Fibroblast of lung (primary cell): ENCODE data around the gene MS4A4E. TPM values are rescaled to one million over a fixed set of nuclear protein-coding genes. Genes with fewer than 3 reads are reported as not detected.
A peak's percentile ranks its signal among the peaks of the same experiment; 100 is the strongest.
"Not testable (repeated sequence)": the region's sequence is repeated elsewhere in the genome, so short reads cannot be mapped to it uniquely, and the experiment has no call there.

ENCODE experiments used
- DNase-seq, 2 donors: peaks; one replicate each; pipeline versions ENCODE4 v3.0.0 to v3.0.0-alpha.2; 2010; ENCODE audit warnings: low read depth in 2 of 2
- H2AFZ ChIP-seq: 2 replicates; pipeline ENCODE4 v1.5.1; 2012; ENCODE audit warnings: low read length, control low read depth, inconsistent platforms
- H3K27ac ChIP-seq: 2 replicates; pipeline ENCODE4 v1.5.1; 2011; ENCODE audit warnings: low read length, control low read depth; ENCODE audit not compliant: insufficient read depth
- H3K27me3 ChIP-seq: 2 replicates; pipeline ENCODE4 v1.5.1; 2011; ENCODE audit warnings: mild to moderate bottlenecking, low read length; ENCODE audit not compliant: control insufficient read depth, insufficient read depth
- H3K36me3 ChIP-seq: 2 replicates; pipeline ENCODE4 v1.5.1; 2011; ENCODE audit warnings: low read length; ENCODE audit not compliant: control insufficient read depth, insufficient read depth
- H3K4me1 ChIP-seq: 2 replicates; pipeline ENCODE4 v1.5.1; 2011; ENCODE audit warnings: low read length; ENCODE audit not compliant: control insufficient read depth, insufficient read depth; ENCODE audit errors: extremely low read depth
- H3K4me2 ChIP-seq: 2 replicates; pipeline ENCODE4 v1.5.1; 2011; ENCODE audit warnings: low read length, control low read depth; ENCODE audit not compliant: insufficient read depth; ENCODE audit errors: extremely low read depth
- H3K4me3 ChIP-seq, 4 experiments: fragments of 200-600 bp in 1 of 4; sonication (generic) in 1 of 4; replicated peaks in 1 of 4; 2 replicates each; pipeline ENCODE4 v1.5.1; 2011 to 2016; ENCODE audit warnings: low read length in 4 of 4, low read depth in 3 of 4, mild to moderate bottlenecking in 3 of 4, control low read depth in 2 of 4, inconsistent platforms in 1 of 4, mixed read lengths in 1 of 4; ENCODE audit not compliant: insufficient read depth in 1 of 4; ENCODE audit errors: control extremely low read depth in 1 of 4
- H3K79me2 ChIP-seq: 2 replicates; pipeline ENCODE4 v1.5.1; 2012; ENCODE audit warnings: mild to moderate bottlenecking, low read length, inconsistent platforms; ENCODE audit not compliant: control insufficient read depth, insufficient read depth
- H3K9ac ChIP-seq: 2 replicates; pipeline ENCODE4 v1.5.1; 2011; ENCODE audit warnings: mild to moderate bottlenecking, low read length, control low read depth; ENCODE audit not compliant: insufficient read depth
- H3K9me3 ChIP-seq: 2 replicates; pipeline ENCODE4 v1.5.1; 2012; ENCODE audit warnings: low read depth, low read length; ENCODE audit not compliant: control insufficient read depth, insufficient read depth
- H4K20me1 ChIP-seq: 2 replicates; pipeline ENCODE4 v1.5.1; 2011; ENCODE audit warnings: low read length; ENCODE audit not compliant: control insufficient read depth, insufficient read depth; ENCODE audit errors: extremely low read depth
- EZH2 ChIP-seq: IDR thresholded peaks from 2 replicates; pipeline ENCODE4 v1.5.1; 2012; ENCODE audit warnings: low read length, control low read depth, mild to moderate bottlenecking; ENCODE audit errors: missing control alignments
- polyA plus RNA-seq, 2 donors: library from polyadenylated mRNA; depleted of rRNA in 1 of 2; stranded (reverse) in 1 of 2; unstranded in 1 of 2; fragments of >200 nt; gene quantifications; 2 replicates each; pipeline ENCODE4 v1.2.1, GENCODE V29; 2011 to 2012; ENCODE audit warnings: missing spikeins in 1 of 2
- total RNA-seq: library from RNA; depleted of rRNA; stranded (reverse); fragments of >200 nt; gene quantifications from 2 replicates; pipeline ENCODE4 v1.2.1, GENCODE V29; 2014
- TF ChIP-seq, protein P1 (sequence below), 2 donors: IDR thresholded peaks in 1 of 2; conservative IDR thresholded peaks in 1 of 2; 1 replicate in 1 of 2; 2 replicates in 1 of 2; pipeline ENCODE4 v1.5.1; 2011 to 2012; ENCODE audit warnings: low read length in 2 of 2, control low read depth in 1 of 2, inconsistent platforms in 1 of 2, low read depth in 1 of 2, mild to moderate bottlenecking in 1 of 2

MS4A4E gene
- total and polyA plus RNA-seq, 2 donors (not counting 1 experiment from before 2014, with no cell fraction given) = not detected

DNA sequence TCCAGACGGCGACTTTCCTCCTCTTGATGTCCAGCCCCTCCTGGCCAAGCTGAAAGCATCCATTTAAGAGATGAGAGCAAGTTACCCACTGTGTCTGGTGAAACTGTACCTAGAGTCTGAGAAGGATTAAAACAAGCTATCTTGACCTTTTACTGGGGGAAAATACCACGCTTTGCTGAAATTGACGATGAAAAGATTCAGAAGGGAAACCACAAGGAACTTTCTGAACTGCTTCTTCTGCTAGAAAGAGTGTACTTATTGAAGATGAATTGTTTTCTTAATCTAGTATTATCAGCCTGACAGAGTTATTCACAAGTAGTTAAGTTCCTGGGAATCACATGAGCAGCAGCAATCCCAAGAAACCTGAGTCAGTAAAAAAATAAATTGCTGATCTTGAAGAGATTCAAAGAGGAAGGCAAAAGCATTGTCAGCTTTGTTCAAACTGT lies 47.0 kb downstream of the MS4A4E start:
- Histone ChIP-seq H3K4me3 (no peak overlapping the region), H3K9me3 (no peaks in the 10 kb centered on the region), H3K4me1 (no peaks in the 10 kb centered on the region), H3K36me3 (no peaks in the 10 kb centered on the region), H3K79me2 (no peaks in the 10 kb centered on the region), H4K20me1 (no peaks in the 10 kb centered on the region), H3K27me3 (no peaks in the 10 kb centered on the region), H3K4me2 (no peak overlapping the region), H3K27ac (no peak overlapping the region), H3K9ac (no peak overlapping the region), H2AFZ (no peak overlapping the region)
- TF ChIP-seq, protein P1, sequence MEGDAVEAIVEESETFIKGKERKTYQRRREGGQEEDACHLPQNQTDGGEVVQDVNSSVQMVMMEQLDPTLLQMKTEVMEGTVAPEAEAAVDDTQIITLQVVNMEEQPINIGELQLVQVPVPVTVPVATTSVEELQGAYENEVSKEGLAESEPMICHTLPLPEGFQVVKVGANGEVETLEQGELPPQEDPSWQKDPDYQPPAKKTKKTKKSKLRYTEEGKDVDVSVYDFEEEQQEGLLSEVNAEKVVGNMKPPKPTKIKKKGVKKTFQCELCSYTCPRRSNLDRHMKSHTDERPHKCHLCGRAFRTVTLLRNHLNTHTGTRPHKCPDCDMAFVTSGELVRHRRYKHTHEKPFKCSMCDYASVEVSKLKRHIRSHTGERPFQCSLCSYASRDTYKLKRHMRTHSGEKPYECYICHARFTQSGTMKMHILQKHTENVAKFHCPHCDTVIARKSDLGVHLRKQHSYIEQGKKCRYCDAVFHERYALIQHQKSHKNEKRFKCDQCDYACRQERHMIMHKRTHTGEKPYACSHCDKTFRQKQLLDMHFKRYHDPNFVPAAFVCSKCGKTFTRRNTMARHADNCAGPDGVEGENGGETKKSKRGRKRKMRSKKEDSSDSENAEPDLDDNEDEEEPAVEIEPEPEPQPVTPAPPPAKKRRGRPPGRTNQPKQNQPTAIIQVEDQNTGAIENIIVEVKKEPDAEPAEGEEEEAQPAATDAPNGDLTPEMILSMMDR (conservative IDR thresholded peaks at IDR 0.05 in 1 of 2, IDR thresholded peaks at IDR 0.05 in 1 of 2; ENCODE audit: low read depth in 1 of 2, low read length in 2 of 2) = no peak
- no peak for TF ChIP-seq EZH2
- DNase-seq = no peak

DNA sequence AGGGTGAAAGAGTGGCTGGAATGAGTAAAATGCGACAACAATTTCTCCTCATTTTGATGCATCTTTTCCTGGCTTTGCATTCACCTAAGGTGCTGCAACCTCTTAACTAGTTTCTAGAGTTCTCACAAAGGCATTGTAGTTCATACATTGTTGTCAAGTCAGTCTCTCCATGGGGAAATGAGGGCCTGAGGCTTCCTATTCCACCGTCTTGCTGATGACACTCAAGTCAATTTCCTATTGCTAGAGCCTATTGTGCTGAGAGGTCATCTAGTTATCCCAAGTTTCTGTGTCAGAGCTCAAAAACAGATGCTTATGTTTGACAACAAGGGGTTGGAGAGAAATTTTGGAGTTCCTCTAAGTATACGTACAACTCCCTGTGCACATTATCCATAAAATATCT lies 48.4 kb downstream of the MS4A4E start:
- TF ChIP-seq EZH2 = no peak
- no peaks in the 10 kb centered on the region for H3K27me3 ChIP-seq
- no peaks in the 10 kb centered on the region for H3K4me1 ChIP-seq
- H3K4me2 ChIP-seq = no peak overlapping the region
- H3K27ac ChIP-seq = no peak overlapping the region
- no peak overlapping the region for H2AFZ ChIP-seq
- H3K9ac ChIP-seq = no peak overlapping the region
- H3K4me3 ChIP-seq = no peak overlapping the region
- no peaks in the 10 kb centered on the region for H3K79me2 ChIP-seq
- no peaks in the 10 kb centered on the region for H4K20me1 ChIP-seq
- no peaks in the 10 kb centered on the region for H3K36me3 ChIP-seq
- DNase-seq = no peak
- H3K9me3 ChIP-seq = no peaks in the 10 kb centered on the region

DNA sequence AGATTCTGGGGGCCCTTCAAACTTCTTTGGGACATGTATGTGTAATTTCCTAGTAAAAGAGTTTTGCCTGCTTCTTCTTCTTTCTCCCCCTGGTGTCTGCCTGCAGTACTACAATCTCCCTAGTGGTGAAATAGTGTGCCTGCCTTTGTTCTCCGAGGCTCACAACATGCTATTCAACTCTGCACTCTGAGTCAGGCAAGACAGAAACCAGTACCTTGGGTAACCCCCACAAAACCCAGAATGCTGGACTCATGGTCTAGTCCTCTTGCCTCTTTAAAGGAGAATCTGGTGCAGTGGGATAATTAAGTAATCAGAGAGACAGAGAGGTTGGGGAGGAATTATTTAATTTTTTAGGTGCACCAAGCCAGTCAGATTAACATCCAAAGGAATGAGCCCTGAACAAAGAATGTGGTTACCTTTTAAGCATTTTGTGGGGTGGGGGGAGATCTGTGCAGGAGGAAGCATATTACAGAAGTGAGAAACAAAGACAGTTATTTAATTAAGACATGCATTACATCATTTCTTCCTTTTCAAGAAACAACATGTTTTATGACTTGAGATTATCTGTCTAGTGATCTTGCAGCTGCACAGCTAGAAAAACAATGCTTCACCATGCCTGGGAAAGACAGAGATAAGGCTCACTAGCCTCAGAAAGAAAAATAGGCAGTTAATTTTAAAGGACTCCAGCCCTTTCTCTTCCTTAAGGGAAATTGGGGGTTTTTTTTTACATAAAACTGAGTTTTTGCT lies 49.1 kb downstream of the MS4A4E start:
- Histone ChIP-seq H3K27me3 (no peaks in the 10 kb centered on the region), H3K4me3 (no peak overlapping the region), H3K4me1 (no peaks in the 10 kb centered on the region), H4K20me1 (no peaks in the 10 kb centered on the region), H3K36me3 (no peaks in the 10 kb centered on the region), H2AFZ (no peak overlapping the region), H3K27ac (no peak overlapping the region), H3K4me2 (no peak overlapping the region), H3K79me2 (no peaks in the 10 kb centered on the region), H3K9ac (no peak overlapping the region), H3K9me3 (no peaks in the 10 kb centered on the region)
- DNase-seq = peak; percentile 6 to 11
- TF ChIP-seq, protein P1 (conservative IDR thresholded peaks at IDR 0.05 in 1 of 2, IDR thresholded peaks at IDR 0.05 in 1 of 2; ENCODE audit: low read depth in 1 of 2, low read length in 2 of 2) = peak; percentile 66 to 89
- no peak for TF ChIP-seq EZH2

DNA sequence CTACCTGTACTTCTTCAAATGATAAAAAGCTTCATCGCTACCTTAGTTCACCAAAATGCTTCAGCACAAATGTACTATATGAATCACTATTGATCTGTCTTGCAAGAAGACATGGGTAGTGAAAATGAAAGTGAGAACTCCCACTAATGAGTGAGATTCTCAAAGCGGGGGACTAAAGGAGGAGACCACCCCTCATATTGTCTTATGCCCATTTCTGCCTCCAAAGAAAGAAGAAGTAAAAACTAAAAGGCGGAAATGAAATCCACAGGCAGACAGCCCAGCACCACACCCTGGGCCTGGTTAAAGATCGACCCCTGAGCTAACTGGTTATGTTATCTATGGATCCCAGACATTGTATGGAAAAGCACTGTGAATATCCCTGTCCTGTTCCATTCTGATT lies 50.4 kb downstream of the MS4A4E start:
- H3K9ac ChIP-seq, H3K79me2 ChIP-seq, H3K9me3 ChIP-seq, H4K20me1 ChIP-seq, H3K27me3 ChIP-seq, H3K4me2 ChIP-seq, H3K36me3 ChIP-seq, H3K4me3 ChIP-seq, H3K27ac ChIP-seq, H2AFZ ChIP-seq, DNase-seq, H3K4me1 ChIP-seq: not testable (repeated sequence)

DNA sequence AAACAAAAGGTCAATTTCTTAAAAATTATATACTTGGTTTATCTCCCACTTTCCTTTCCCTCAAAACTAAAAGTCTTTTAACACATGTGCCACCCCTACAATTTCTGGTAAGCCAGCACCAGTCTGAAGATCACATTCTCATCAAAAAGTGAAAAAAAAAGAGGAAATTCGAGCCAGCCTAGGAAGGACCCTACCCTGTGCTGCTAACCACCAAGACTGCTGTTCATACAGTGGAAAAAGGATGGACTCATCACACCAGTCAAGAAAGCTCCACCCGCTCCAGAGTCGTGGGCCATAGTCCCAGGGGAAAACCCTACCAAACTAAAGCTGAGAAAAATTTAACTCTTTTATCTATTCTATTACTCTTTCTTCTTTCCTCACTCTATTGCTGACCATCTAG lies 54.5 kb downstream of the MS4A4E start:
- not testable (repeated sequence) for H3K4me2 ChIP-seq, H3K9me3 ChIP-seq, H3K9ac ChIP-seq, H3K27me3 ChIP-seq, H2AFZ ChIP-seq, H3K36me3 ChIP-seq, H4K20me1 ChIP-seq, H3K4me3 ChIP-seq, H3K27ac ChIP-seq, DNase-seq, H3K4me1 ChIP-seq, H3K79me2 ChIP-seq
